NCI-H524 treated with DMSO at 0.1 percent for 48 hours (cell line): ENCODE data around the gene ZNF827.

Experiments used
- DNase-seq: peaks from one replicate; lab custom pipeline; 2025; lab: John Stamatoyannopoulos, UW

ZNF827 gene

GRCh38 chr4:145933134-145933533 lies 5.5 kb downstream of the ZNF827 start:
- DNase-seq = no peak

GRCh38 chr4:145931403-145931802 lies 7.2 kb downstream of the ZNF827 start:
- no peak for DNase-seq

GRCh38 chr4:145930592-145930991 lies 8.0 kb downstream of the ZNF827 start:
- no peak for DNase-seq

- no peak for DNase-seq
These were observed 9.0 kb downstream of the ZNF827 start for GRCh38 chr4:145929415-145930178.

GRCh38 chr4:145928748-145929147 lies 9.9 kb downstream of the ZNF827 start:
- DNase-seq = no peak

- no peak for DNase-seq
These were observed 11.6 kb downstream of the ZNF827 start for GRCh38 chr4:145927030-145927429.

GRCh38 chr4:145921231-145921630 lies 17.4 kb downstream of the ZNF827 start:
- DNase-seq = no peak

- DNase-seq = no peak
These were observed 18.4 kb downstream of the ZNF827 start for GRCh38 chr4:145920205-145920604.

- no peak for DNase-seq
These were observed 26.2 kb downstream of the ZNF827 start for GRCh38 chr4:145912376-145912775.

GRCh38 chr4:145909773-145910172 lies 28.9 kb downstream of the ZNF827 start:
- DNase-seq = no peak

GRCh38 chr4:145909281-145909715 lies 29.3 kb downstream of the ZNF827 start:
- no peak for DNase-seq

- no peak for DNase-seq
These were observed 30.8 kb downstream of the ZNF827 start for GRCh38 chr4:145907812-145908211.

GRCh38 chr4:145907390-145907789 lies 31.2 kb downstream of the ZNF827 start:
- no peak for DNase-seq

- no peak for DNase-seq
These were observed 34.0 kb downstream of the ZNF827 start for GRCh38 chr4:145904413-145905177.

GRCh38 chr4:145902522-145902921 lies 36.1 kb downstream of the ZNF827 start:
- DNase-seq = no peak

GRCh38 chr4:145899886-145900460 lies 38.6 kb downstream of the ZNF827 start:
- DNase-seq = no peak

GRCh38 chr4:145898926-145899531 lies 39.6 kb downstream of the ZNF827 start:
- no peak for DNase-seq

GRCh38 chr4:145898466-145898865 lies 40.2 kb downstream of the ZNF827 start:
- DNase-seq = no peak

- DNase-seq = no peak
These were observed 43.6 kb downstream of the ZNF827 start for GRCh38 chr4:145895056-145895455.

- DNase-seq = no peak
These were observed 46.7 kb downstream of the ZNF827 start for GRCh38 chr4:145891958-145892357.

- DNase-seq = no peak
These were observed 47.9 kb downstream of the ZNF827 start for GRCh38 chr4:145890689-145891088.

- DNase-seq = no peak
These were observed 50.2 kb downstream of the ZNF827 start for GRCh38 chr4:145888393-145888792.
